22Rv1 (cell line): Measurements from ENCODE around the gene ATP10B.
"Not testable (repeated sequence)": the region's sequence is repeated elsewhere in the genome, so short reads cannot be mapped to it uniquely, and the experiment has no call there.

Experiments
- H3K27ac ChIP-seq: fragments of 450-650 bp; 2 replicates; pipeline ENCODE4 v1.5.1; 2017
- CTCF ChIP-seq: fragments of 450-650 bp; IDR thresholded peaks from 2 replicates; pipeline ENCODE4 v1.5.1; 2017; ENCODE audit warnings: mild to moderate bottlenecking
- ZFX ChIP-seq: fragments of 450-650 bp; IDR thresholded peaks from 2 replicates; pipeline ENCODE4 v1.6.1; 2017; ENCODE audit warnings: antibody characterized with exemption, borderline replicate concordance

ATP10B gene

GRCh38 chr5:160824301-160825001 is 27.6 kb downstream of the ATP10B start:
- TF ChIP-seq ZFX, result no peak
- TF ChIP-seq CTCF, result no peak
- H3K27ac ChIP-seq, result no peak overlapping the region

GRCh38 chr5:160812996-160813395 is 39.0 kb downstream of the ATP10B start:
- not testable (repeated sequence) for H3K27ac ChIP-seq

GRCh38 chr5:160805376-160805775 is 46.6 kb downstream of the ATP10B start:
- H3K27ac ChIP-seq, result no peak overlapping the region
- no peak for TF ChIP-seq CTCF
- no peak for TF ChIP-seq ZFX

GRCh38 chr5:160802592-160802991 is 49.4 kb downstream of the ATP10B start:
- no peak overlapping the region for H3K27ac ChIP-seq
- TF ChIP-seq CTCF (no peak), ZFX (no peak)

GRCh38 chr5:160800375-160801275 is 51.4 kb downstream of the ATP10B start:
- TF ChIP-seq CTCF, result no peak
- TF ChIP-seq ZFX, result no peak
- H3K27ac ChIP-seq, result no peak overlapping the region

GRCh38 chr5:160799184-160799583 is 52.8 kb downstream of the ATP10B start:
- H3K27ac ChIP-seq, result no peak overlapping the region
- TF ChIP-seq CTCF, result no peak
- TF ChIP-seq ZFX, result no peak

- H3K27ac ChIP-seq, result no peak overlapping the region
- TF ChIP-seq CTCF (no peak), ZFX (no peak)
These were observed 55.0 kb downstream of the ATP10B start for GRCh38 chr5:160797020-160797419.
